ENCODE data around the gene TRIM36.

The TRIM36 gene

DNA sequence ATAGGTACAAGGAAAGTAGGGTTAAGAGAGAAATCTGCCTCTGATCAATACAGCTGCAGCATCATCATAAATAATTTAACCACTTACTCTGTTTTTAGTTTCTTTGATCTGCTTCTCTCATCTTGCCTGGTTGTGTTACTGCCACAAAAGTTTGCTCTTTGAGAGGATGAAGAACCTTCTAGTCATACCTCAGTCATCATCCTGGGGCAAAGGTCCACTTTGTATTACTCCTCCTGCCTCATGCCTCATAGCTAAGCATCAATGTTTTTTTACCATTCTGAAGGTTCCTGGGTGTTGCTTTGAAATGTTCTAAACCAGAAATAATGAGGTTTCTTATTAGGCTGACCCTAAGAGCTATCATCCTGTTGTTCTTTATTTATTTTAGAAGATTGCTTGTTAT lies 17.1 kb upstream of the TRIM36 start:
- Histone ChIP-seq H3K4me1 (ENCODE audit: control insufficient read depth, insufficient read depth, low read length) (no peaks in the 10 kb centered on the region), H3K27me3 (replicated peaks; ENCODE audit: control insufficient read depth, insufficient read depth, low read length) (peaks cover 14% of the 10 kb centered on the region), H3K9ac (ENCODE audit: low read length) (no peak overlapping the region), H3K36me3 (ENCODE audit: control insufficient read depth, insufficient read depth, low read length, severe bottlenecking) (no peaks in the 10 kb centered on the region), H3K4me3 (ENCODE audit: low read length) (no peak overlapping the region), H3K9me3 (ENCODE audit: control insufficient read depth, low read length) (no peaks in the 10 kb centered on the region)
- DNase-seq (ENCODE audit: low read depth) = no peak

DNA sequence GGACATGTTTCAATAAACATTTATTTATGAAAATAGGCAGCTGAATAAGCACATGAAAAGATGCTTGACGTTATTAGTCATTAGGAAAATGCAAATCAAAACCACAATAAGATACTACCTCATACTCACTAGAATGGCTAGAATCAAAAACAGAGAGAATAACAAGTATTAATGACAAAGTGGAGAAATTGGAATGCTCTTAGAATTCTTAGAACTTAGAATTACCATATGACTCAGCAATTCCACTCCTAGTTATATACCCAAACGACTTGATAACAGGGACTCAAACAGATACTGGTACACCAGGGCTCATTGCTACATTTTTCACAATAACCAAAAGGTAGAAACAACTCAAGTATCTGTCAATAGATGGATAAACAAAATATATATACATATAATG lies 15.1 kb upstream of the TRIM36 start:
- no peak for DNase-seq (ENCODE audit: low read depth)
- peaks cover 33% of the 10 kb centered on the region for H3K27me3 ChIP-seq (replicated peaks; ENCODE audit: control insufficient read depth, insufficient read depth, low read length)
- H3K36me3 ChIP-seq (ENCODE audit: control insufficient read depth, insufficient read depth, low read length, severe bottlenecking) = no peaks in the 10 kb centered on the region
- peaks cover 2% of the 10 kb centered on the region for H3K4me1 ChIP-seq (ENCODE audit: control insufficient read depth, insufficient read depth, low read length)
- H3K9ac ChIP-seq (ENCODE audit: low read length) = no peak overlapping the region
- H3K9me3 ChIP-seq (ENCODE audit: control insufficient read depth, low read length) = no peaks in the 10 kb centered on the region
- H3K4me3 ChIP-seq (ENCODE audit: low read length) = no peak overlapping the region

DNA sequence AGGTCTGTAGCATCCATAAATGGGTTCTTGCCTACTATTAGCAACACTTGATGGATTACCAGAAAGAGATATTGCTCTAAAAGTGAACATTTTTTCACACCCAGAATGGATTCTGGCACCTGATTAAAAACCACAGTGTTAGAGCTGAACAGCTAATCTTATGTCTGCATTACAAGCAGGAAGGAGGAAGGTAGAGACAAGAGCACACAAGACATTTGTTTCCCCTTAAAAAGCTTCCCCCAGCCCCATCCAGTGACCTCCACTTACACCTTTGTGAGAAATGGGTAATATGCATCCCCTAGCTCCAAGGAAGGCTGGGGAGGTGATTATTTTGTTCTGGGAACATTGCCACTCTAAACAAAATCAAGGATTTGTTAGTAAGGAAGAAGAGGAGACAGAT lies 12.0 kb upstream of the TRIM36 start:
- H3K4me3 ChIP-seq (ENCODE audit: low read length) = no peak overlapping the region
- peaks cover 8% of the 10 kb centered on the region for H3K4me1 ChIP-seq (ENCODE audit: control insufficient read depth, insufficient read depth, low read length)
- H3K36me3 ChIP-seq (ENCODE audit: control insufficient read depth, insufficient read depth, low read length, severe bottlenecking) = no peaks in the 10 kb centered on the region
- H3K9ac ChIP-seq (ENCODE audit: low read length) = no peak overlapping the region
- no peak for DNase-seq (ENCODE audit: low read depth)
- H3K9me3 ChIP-seq (ENCODE audit: control insufficient read depth, low read length) = no peaks in the 10 kb centered on the region
- H3K27me3 ChIP-seq (replicated peaks; ENCODE audit: control insufficient read depth, insufficient read depth, low read length) = peaks cover 56% of the 10 kb centered on the region

DNA sequence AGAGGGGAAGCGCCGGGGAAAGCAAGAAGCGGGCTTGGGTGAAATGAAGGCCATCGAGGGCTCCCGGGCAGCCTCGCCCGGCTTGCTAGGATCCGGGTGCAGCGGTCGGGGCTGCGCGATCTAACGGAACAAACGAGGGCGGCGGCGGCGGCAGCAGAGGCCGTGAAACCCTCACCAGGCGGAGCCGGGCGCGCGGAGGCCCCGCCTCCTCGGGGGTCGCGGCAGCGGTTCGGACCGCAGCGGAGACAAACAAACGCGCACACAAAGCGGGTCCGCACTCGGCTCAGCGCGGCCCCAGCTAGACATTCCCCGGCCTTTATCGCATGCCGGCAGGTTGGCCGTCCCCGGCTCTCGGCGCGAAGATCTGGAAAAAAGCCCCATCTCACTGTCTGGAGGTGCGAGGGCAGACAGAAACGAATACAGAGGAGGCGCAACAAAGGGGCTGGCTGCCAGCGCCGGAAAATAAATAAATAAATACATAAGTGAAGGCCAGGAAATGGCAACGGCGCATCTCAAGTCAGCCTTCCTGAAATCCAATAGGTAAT lies 10.5 kb upstream of the TRIM36 start:
- H3K4me1 ChIP-seq (ENCODE audit: control insufficient read depth, insufficient read depth, low read length) = peaks cover 8% of the 10 kb centered on the region
- no peak overlapping the region for H3K9ac ChIP-seq (ENCODE audit: low read length)
- H3K27me3 ChIP-seq (replicated peaks; ENCODE audit: control insufficient read depth, insufficient read depth, low read length) = peaks cover 56% of the 10 kb centered on the region
- peak overlapping the region; percentile 77 for H3K4me3 ChIP-seq (ENCODE audit: low read length)
- peak; percentile 46 for DNase-seq (ENCODE audit: low read depth)
- H3K36me3 ChIP-seq (ENCODE audit: control insufficient read depth, insufficient read depth, low read length, severe bottlenecking) = no peaks in the 10 kb centered on the region
- H3K9me3 ChIP-seq (ENCODE audit: control insufficient read depth, low read length) = no peaks in the 10 kb centered on the region

DNA sequence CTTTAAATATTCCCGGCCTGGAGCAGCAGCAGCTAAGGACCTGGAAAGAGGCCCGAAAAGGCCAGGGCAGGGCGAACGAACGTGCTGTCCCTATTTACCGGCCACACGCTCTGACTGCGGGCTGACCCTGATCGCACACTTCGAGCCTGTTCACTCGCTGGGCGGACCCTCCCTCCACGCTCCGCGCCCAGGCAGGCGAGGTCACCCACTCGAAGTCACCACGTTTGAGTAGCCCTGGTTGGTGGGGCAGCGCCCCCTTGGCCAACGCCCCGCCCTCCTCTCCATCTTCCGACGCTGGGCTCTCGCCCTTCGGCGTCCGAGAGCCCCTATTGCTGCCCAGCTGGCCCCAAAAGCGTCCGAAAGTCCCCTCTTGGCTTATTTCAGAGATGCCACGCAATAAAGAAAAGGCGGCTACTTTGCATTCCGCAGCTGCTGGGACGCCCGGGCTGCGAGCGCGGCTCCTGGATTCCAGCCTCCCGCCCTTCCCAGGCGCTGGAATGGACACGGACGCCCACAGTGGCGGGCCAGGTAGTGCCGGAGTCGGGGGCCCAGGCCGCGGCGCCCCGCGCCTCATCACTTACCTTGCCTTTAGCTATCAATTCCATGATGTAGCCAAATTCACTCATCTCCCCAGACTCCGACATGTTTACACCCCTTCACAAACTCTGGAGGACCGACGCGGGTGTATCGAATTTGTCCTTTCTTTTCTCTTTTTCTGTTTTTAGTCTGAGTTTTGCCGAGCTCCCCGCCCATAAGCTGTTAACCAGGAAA lies 9.9 kb upstream of the TRIM36 start:
- H3K4me3 ChIP-seq (ENCODE audit: low read length) = peak overlapping the region; percentile 77
- DNase-seq (ENCODE audit: low read depth) = peak; percentile 27
- H3K9me3 ChIP-seq (ENCODE audit: control insufficient read depth, low read length) = no peaks in the 10 kb centered on the region
- no peak overlapping the region for H3K9ac ChIP-seq (ENCODE audit: low read length)
- H3K4me1 ChIP-seq (ENCODE audit: control insufficient read depth, insufficient read depth, low read length) = peaks cover 8% of the 10 kb centered on the region
- no peaks in the 10 kb centered on the region for H3K36me3 ChIP-seq (ENCODE audit: control insufficient read depth, insufficient read depth, low read length, severe bottlenecking)
- H3K27me3 ChIP-seq (replicated peaks; ENCODE audit: control insufficient read depth, insufficient read depth, low read length) = peaks cover 56% of the 10 kb centered on the region

DNA sequence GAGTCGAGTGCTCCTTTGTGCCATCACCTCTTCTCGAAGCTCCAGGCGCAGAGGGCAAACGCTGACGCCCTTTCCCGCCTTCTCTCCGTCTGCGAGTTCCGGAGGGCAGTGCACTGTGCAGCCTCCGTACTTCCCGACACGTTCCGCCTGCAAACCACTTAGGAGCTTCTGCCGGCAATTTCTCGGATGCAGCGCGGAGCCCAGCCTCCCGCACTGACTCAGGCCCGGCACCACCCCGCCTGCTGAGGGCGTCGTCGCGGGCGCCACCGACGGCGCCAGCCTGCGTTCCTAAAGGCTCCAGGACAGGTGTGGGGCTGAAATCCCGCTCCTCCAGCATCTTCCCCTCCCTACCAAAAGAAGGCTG lies 9.3 kb upstream of the TRIM36 start:
- H3K4me1 ChIP-seq (ENCODE audit: control insufficient read depth, insufficient read depth, low read length) = peaks cover 8% of the 10 kb centered on the region
- H3K27me3 ChIP-seq (replicated peaks; ENCODE audit: control insufficient read depth, insufficient read depth, low read length) = peaks cover 56% of the 10 kb centered on the region
- no peak overlapping the region for H3K4me3 ChIP-seq (ENCODE audit: low read length)
- H3K9ac ChIP-seq (ENCODE audit: low read length) = no peak overlapping the region
- no peak for DNase-seq (ENCODE audit: low read depth)
- no peaks in the 10 kb centered on the region for H3K36me3 ChIP-seq (ENCODE audit: control insufficient read depth, insufficient read depth, low read length, severe bottlenecking)
- H3K9me3 ChIP-seq (ENCODE audit: control insufficient read depth, low read length) = no peaks in the 10 kb centered on the region

DNA sequence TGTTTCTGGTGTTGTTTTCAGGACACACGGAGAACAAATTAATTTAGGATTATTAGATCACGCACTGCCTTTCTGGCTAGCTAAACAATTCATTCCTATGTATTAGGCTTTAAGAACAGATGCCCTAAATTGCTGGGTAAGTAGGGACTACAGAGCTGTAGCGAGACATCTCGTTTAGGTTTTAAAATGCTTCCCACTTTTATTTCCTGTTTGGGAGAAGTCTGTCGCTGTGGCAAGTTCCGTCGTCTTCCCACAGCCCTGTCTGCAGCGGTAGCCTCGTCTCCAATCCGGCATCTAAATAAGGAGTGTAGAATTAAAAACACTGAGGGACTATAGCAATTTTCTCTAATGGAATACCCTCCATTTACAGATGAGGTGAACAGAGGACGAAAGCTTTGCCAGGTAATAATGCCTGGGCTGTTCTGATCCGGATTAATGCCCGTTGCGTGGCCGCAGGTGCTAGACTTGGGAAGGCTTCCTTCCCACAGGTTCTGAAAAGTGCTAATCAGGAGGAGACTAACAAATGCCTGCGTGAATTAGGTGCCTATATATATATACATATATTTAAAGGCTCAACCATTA lies 1.3 kb upstream of the TRIM36 start:
- Histone ChIP-seq H3K36me3 (ENCODE audit: control insufficient read depth, insufficient read depth, low read length, severe bottlenecking) (no peaks in the 10 kb centered on the region), H3K4me1 (ENCODE audit: control insufficient read depth, insufficient read depth, low read length) (peaks cover 10% of the 10 kb centered on the region), H3K27me3 (replicated peaks; ENCODE audit: control insufficient read depth, insufficient read depth, low read length) (peaks cover 32% of the 10 kb centered on the region), H3K9ac (ENCODE audit: low read length) (peak overlapping the region; percentile 34), H3K9me3 (ENCODE audit: control insufficient read depth, low read length) (peaks cover 8% of the 10 kb centered on the region), H3K4me3 (ENCODE audit: low read length) (peak overlapping the region; percentile 91)
- DNase-seq (ENCODE audit: low read depth) = no peak

DNA sequence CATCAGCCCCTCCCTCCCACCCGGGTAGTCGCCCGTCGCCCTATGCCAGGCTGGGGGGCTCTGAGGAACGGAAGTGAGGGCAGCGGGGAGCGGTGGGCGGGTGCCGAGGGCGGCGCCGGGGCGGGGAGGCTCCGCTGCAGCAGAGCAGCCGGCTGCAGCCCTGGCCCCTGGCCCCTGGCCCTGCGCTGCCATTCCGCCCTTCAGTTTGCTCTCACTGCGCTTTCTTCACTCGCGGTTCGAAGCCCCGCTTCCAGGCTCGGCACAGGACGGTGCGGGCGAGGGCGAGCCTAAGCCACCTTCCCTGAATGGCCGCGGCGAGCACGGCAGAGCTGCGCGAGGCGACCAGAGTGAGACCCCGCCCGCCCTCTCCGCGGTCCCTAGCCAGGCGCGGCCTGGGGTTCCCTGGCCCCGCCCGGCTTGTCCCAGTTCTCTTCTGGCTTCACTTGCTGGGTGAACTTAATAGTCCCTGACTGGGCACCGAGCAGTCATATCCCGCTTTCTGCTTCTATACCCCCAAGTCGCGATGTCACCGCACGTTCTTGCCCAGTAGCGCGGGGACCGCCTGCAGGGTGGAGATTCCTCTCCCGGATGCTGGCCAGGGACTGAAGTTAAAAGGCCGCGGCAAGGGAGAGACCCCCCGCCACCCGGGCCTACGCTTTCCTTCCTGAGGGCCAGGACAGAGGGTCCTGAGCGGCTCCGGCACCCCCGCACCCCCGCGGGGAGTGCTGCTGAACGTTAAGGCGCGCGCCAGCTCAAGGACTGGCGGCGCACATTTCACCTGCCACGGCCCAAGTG lies 623 bp upstream of the TRIM36 start:
- DNase-seq (ENCODE audit: low read depth) = peak; percentile 54
- Histone ChIP-seq H3K9me3 (ENCODE audit: control insufficient read depth, low read length) (peaks cover 8% of the 10 kb centered on the region), H3K27me3 (replicated peaks; ENCODE audit: control insufficient read depth, insufficient read depth, low read length) (peaks cover 37% of the 10 kb centered on the region), H3K4me1 (ENCODE audit: control insufficient read depth, insufficient read depth, low read length) (peaks cover 10% of the 10 kb centered on the region), H3K9ac (ENCODE audit: low read length) (peak overlapping the region; percentile 34), H3K4me3 (ENCODE audit: low read length) (peak overlapping the region; percentile 91), H3K36me3 (ENCODE audit: control insufficient read depth, insufficient read depth, low read length, severe bottlenecking) (no peaks in the 10 kb centered on the region)

DNA sequence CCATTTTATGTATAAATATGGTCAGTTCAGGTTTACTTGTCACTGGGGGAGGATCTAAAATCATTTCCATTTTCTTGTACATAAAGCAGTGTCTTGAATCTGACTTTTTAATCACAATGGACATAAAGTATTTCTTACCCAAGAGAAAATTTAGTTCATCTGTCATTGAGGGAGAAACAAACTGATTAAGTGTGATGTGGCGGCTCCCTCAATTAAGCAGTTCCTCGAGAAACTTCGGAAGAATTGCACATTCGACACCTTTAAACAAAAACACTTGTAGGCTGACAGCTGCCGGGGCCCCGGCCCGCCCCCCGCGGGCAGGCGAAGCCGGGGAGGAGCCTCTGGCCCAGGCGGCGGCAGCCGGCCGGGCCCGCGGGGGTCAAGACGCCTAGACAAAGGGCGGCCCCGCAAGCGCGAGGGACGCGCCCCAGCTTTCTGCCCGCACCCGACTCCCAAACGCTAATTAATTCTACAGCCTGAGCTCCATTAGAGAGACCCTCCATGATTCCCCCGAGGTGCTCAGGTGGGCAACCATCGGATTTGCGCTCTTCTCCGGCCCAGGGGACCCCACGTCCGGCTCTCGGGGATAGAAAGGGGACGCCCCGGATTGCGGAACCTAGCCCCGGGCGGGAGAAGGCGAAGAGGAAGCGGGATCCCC lies 750 bp downstream of the TRIM36 start:
- peak overlapping the region; percentile 69 for H3K9ac ChIP-seq (ENCODE audit: low read length)
- peak; percentile 10 for DNase-seq (ENCODE audit: low read depth)
- H3K4me3 ChIP-seq (ENCODE audit: low read length) = peak overlapping the region; percentile 91
- peaks cover 39% of the 10 kb centered on the region for H3K27me3 ChIP-seq (replicated peaks; ENCODE audit: control insufficient read depth, insufficient read depth, low read length)
- H3K36me3 ChIP-seq (ENCODE audit: control insufficient read depth, insufficient read depth, low read length, severe bottlenecking) = no peaks in the 10 kb centered on the region
- H3K9me3 ChIP-seq (ENCODE audit: control insufficient read depth, low read length) = peaks cover 8% of the 10 kb centered on the region
- peaks cover 10% of the 10 kb centered on the region for H3K4me1 ChIP-seq (ENCODE audit: control insufficient read depth, insufficient read depth, low read length)

DNA sequence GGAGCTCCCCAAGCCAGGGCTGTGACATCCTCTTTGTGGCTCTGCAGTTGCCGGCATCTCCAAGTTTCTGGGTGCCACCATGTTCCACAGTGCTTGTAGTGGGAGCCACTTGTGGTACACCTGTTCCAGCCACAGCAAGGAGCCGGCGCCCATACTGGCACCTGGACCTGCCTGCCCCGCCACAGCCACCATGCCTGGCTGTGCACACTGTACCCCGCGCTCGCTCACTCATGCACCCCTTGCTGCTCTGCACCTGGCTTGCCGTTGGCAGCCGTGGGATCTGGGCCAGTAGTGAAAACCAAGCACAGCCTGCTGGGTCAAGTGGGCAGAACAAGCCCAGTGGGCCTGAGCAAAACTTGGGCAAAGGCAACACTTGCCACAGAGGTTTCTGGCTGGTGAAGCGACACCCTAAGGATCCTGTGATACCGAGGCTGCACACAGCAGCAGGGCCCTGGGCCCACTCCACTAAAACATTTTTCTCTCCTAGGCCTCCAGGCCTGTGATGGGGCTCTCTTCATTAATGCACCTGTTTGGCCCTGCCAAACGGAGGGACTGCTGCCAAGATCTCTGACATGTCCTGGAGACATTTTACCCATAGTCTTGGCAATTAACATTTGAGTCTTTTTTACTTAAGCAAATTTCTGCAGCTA lies 2.8 kb downstream of the TRIM36 start:
- DNase-seq (ENCODE audit: low read depth) = no peak
- Histone ChIP-seq H3K27me3 (replicated peaks; ENCODE audit: control insufficient read depth, insufficient read depth, low read length) (peaks cover 39% of the 10 kb centered on the region), H3K4me3 (ENCODE audit: low read length) (no peak overlapping the region)

More for the DNA sequence above, 2.8 kb downstream of the TRIM36 start:
- Histone ChIP-seq H3K9me3 (ENCODE audit: control insufficient read depth, low read length) (peaks cover 8% of the 10 kb centered on the region), H3K4me1 (ENCODE audit: control insufficient read depth, insufficient read depth, low read length) (peaks cover 10% of the 10 kb centered on the region), H3K9ac (ENCODE audit: low read length) (no peak overlapping the region), H3K36me3 (ENCODE audit: control insufficient read depth, insufficient read depth, low read length, severe bottlenecking) (no peaks in the 10 kb centered on the region)
